ENCODE data around the gene TNIP2.

DNA sequence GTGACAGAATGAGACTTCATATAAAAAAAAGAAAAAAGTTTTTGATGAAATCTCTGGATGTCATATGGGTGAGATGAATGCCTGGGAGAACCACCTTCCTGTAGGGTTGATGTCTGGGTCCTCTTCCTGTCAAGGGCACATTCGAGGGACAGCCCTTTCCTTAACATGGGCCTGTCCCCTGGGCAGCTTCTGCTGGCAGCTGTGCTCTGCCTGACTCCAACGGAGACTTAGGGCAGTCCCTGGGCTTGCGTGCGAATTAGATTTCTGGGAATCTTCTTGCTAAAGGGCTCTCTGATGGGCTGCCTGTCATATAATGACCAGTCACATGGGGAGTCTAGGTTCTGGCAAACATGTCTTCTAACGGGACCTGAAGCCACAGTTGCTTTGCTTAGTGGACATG lies 40.7 kb downstream of the TNIP2 start:
- TF ChIP-seq, protein P1, sequence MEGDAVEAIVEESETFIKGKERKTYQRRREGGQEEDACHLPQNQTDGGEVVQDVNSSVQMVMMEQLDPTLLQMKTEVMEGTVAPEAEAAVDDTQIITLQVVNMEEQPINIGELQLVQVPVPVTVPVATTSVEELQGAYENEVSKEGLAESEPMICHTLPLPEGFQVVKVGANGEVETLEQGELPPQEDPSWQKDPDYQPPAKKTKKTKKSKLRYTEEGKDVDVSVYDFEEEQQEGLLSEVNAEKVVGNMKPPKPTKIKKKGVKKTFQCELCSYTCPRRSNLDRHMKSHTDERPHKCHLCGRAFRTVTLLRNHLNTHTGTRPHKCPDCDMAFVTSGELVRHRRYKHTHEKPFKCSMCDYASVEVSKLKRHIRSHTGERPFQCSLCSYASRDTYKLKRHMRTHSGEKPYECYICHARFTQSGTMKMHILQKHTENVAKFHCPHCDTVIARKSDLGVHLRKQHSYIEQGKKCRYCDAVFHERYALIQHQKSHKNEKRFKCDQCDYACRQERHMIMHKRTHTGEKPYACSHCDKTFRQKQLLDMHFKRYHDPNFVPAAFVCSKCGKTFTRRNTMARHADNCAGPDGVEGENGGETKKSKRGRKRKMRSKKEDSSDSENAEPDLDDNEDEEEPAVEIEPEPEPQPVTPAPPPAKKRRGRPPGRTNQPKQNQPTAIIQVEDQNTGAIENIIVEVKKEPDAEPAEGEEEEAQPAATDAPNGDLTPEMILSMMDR (IDR thresholded peaks at IDR 0.05) = no peak
- TF ChIP-seq EP300 (IDR thresholded peaks at IDR 0.05) = no peak

All from esophagus muscularis mucosa (tissue), 3 donors.